ENCODE measurements around the gene FAM184A.
"Not testable (repeated sequence)": the region's sequence is repeated elsewhere in the genome, so short reads cannot be mapped to it uniquely, and the experiment has no call there.

FAM184A gene

GRCh38 chr6:119009266-119009665 is 69.2 kb downstream of the FAM184A start:
- DNase-seq, result not testable (repeated sequence)

- DNase-seq, result no peak
Observed at GRCh38 chr6:119006974-119007373, 71.5 kb downstream of the FAM184A start.

- no peak for DNase-seq
Observed at GRCh38 chr6:119002069-119002468, 76.4 kb downstream of the FAM184A start.

GRCh38 chr6:118999494-119000040 is 78.9 kb downstream of the FAM184A start:
- DNase-seq, result no peak

GRCh38 chr6:118997426-118997825 is 81.0 kb downstream of the FAM184A start:
- not testable (repeated sequence) for DNase-seq

- no peak for DNase-seq
Observed at GRCh38 chr6:118996289-118996820, 82.1 kb downstream of the FAM184A start.

- no peak for DNase-seq
Observed at GRCh38 chr6:118993803-118994251, 84.6 kb downstream of the FAM184A start.

- DNase-seq, result no peak
Observed at GRCh38 chr6:118993358-118993757, 85.1 kb downstream of the FAM184A start.

GRCh38 chr6:118992186-118992795 is 86.2 kb downstream of the FAM184A start:
- no peak for DNase-seq

GRCh38 chr6:118986312-118986711 is 92.2 kb downstream of the FAM184A start:
- DNase-seq, result no peak

GRCh38 chr6:118985123-118985830 is 93.2 kb downstream of the FAM184A start:
- DNase-seq, result no peak

GRCh38 chr6:118984342-118984741 is 94.1 kb downstream of the FAM184A start:
- no peak for DNase-seq

- no peak for DNase-seq
Observed at GRCh38 chr6:118982575-118982911, 95.9 kb downstream of the FAM184A start.

- DNase-seq, result no peak
Observed at GRCh38 chr6:118981884-118982574, 96.4 kb downstream of the FAM184A start.

- no peak for DNase-seq
Observed at GRCh38 chr6:118980063-118980462, 98.4 kb downstream of the FAM184A start.

GRCh38 chr6:118974790-118975189 is 103.7 kb downstream of the FAM184A start:
- DNase-seq, result no peak

GRCh38 chr6:118971682-118972081 is 106.8 kb downstream of the FAM184A start:
- no peak for DNase-seq

- DNase-seq, result no peak
Observed at GRCh38 chr6:118970866-118971265, 107.6 kb downstream of the FAM184A start.

- DNase-seq, result peak; percentile 19
Observed at GRCh38 chr6:118968416-118968815, 110.0 kb downstream of the FAM184A start.

- DNase-seq, result no peak
Observed at GRCh38 chr6:118967239-118967638, 111.2 kb downstream of the FAM184A start.

- no peak for DNase-seq
Observed at GRCh38 chr6:118965843-118966370, 112.6 kb downstream of the FAM184A start.

GRCh38 chr6:118965371-118965770 is 113.1 kb downstream of the FAM184A start:
- no peak for DNase-seq

GRCh38 chr6:118963003-118963402 is 115.5 kb downstream of the FAM184A start:
- DNase-seq, result peak; percentile 14

Data from CD4-positive, alpha-beta T cell treated with Interleukin-12 subunit alpha and Interleukin-12 subunit beta, for 1 hour (primary cell).